ENCODE measurements around the gene PNMT. TPM values are rescaled to one million over a fixed set of nuclear protein-coding genes. Genes with fewer than 3 reads are reported as not detected.

Gene PNMT
- total and polyA plus RNA-seq, 2 of the 13 experiments (the other 11 are each of a cell fraction or from before 2014, with no cell fraction given) = 0.25 TPM; not detected in 1

DNA sequence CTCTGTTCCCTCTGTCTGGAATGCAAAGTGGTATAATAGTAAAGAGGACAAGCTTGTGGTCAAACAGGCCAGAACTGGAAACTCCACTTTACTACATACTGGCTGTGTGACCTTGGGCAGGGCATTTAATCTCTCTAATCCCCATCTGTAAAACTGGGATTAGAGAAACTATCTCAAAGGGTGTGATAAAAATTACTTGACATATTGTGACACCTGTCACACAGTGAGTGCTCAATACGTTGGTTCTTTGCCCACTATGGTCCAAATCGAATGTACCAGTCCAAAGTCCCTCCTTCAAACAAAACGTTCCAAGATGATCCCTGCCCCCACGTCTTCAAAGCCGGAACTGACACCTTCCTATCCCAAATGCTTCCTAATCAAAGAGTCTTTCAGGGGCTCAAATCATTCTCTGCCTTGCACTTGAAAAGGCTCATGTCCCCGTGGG is 18.9 kb downstream of the PNMT start (continued):
- TF ChIP-seq NFE2L2 (IDR thresholded peaks at IDR 0.05; ENCODE audit: low read length) = no peak
- TF ChIP-seq FOXO1 (CRISPR knock-in tag; IDR thresholded peaks at IDR 0.05) = no peak
- no peak for TF ChIP-seq ZNF138 (CRISPR knock-in tag; IDR thresholded peaks at IDR 0.05; ENCODE audit: low read depth)
- TF ChIP-seq, protein P1, sequence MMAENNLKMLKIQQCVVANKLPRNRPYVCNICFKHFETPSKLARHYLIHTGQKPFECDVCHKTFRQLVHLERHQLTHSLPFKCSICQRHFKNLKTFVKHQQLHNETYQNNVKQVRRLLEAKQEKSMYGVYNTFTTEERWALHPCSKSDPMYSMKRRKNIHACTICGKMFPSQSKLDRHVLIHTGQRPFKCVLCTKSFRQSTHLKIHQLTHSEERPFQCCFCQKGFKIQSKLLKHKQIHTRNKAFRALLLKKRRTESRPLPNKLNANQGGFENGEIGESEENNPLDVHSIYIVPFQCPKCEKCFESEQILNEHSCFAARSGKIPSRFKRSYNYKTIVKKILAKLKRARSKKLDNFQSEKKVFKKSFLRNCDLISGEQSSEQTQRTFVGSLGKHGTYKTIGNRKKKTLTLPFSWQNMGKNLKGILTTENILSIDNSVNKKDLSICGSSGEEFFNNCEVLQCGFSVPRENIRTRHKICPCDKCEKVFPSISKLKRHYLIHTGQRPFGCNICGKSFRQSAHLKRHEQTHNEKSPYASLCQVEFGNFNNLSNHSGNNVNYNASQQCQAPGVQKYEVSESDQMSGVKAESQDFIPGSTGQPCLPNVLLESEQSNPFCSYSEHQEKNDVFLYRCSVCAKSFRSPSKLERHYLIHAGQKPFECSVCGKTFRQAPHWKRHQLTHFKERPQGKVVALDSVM (CRISPR knock-in tag; IDR thresholded peaks at IDR 0.05) = no peak
- no peak for TF ChIP-seq SMARCE1 (IDR thresholded peaks at IDR 0.05; ENCODE audit: borderline replicate concordance)
- TF ChIP-seq ZNF510 (CRISPR knock-in tag; IDR thresholded peaks at IDR 0.05; ENCODE audit: low read depth) = no peak
- TF ChIP-seq, protein P2, sequence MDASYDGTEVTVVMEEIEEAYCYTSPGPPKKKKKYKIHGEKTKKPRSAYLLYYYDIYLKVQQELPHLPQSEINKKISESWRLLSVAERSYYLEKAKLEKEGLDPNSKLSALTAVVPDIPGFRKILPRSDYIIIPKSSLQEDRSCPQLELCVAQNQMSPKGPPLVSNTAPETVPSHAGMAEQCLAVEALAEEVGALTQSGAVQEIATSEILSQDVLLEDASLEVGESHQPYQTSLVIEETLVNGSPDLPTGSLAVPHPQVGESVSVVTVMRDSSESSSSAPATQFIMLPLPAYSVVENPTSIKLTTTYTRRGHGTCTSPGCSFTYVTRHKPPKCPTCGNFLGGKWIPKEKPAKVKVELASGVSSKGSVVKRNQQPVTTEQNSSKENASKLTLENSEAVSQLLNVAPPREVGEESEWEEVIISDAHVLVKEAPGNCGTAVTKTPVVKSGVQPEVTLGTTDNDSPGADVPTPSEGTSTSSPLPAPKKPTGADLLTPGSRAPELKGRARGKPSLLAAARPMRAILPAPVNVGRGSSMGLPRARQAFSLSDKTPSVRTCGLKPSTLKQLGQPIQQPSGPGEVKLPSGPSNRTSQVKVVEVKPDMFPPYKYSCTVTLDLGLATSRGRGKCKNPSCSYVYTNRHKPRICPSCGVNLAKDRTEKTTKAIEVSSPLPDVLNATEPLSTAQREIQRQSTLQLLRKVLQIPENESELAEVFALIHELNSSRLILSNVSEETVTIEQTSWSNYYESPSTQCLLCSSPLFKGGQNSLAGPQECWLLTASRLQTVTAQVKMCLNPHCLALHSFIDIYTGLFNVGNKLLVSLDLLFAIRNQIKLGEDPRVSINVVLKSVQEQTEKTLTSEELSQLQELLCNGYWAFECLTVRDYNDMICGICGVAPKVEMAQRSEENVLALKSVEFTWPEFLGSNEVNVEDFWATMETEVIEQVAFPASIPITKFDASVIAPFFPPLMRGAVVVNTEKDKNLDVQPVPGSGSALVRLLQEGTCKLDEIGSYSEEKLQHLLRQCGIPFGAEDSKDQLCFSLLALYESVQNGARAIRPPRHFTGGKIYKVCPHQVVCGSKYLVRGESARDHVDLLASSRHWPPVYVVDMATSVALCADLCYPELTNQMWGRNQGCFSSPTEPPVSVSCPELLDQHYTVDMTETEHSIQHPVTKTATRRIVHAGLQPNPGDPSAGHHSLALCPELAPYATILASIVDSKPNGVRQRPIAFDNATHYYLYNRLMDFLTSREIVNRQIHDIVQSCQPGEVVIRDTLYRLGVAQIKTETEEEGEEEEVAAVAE (CRISPR knock-in tag; IDR thresholded peaks at IDR 0.05; ENCODE audit: borderline replicate concordance) = no peak
- peak; percentile 37; the same call in 1 of the 2 replicates for TF ChIP-seq ISL2 (CRISPR knock-in tag; IDR thresholded peaks at IDR 0.05)
- no peak for TF ChIP-seq BRCA1 (CRISPR knock-in tag; IDR thresholded peaks at IDR 0.05)
- TF ChIP-seq ATF7-NPFF (CRISPR knock-in tag; IDR thresholded peaks at IDR 0.05; ENCODE audit: low read depth) = no peak
- TF ChIP-seq KLF9 (CRISPR knock-in tag; IDR thresholded peaks at IDR 0.05; ENCODE audit: low read depth) = no peak
- 0 out of 2 replicates have a peak, but pooled peaks have one; percentile 51 for TF ChIP-seq ZNF431 (CRISPR knock-in tag; IDR thresholded peaks at IDR 0.05; ENCODE audit: borderline replicate concordance, low read depth)
- TF ChIP-seq KDM2A (CRISPR knock-in tag; IDR thresholded peaks at IDR 0.05; ENCODE audit: borderline replicate concordance, low read depth) = no peak
- TF ChIP-seq ZNF430 (CRISPR knock-in tag; IDR thresholded peaks at IDR 0.05) = no peak
- TF ChIP-seq, protein P3, sequence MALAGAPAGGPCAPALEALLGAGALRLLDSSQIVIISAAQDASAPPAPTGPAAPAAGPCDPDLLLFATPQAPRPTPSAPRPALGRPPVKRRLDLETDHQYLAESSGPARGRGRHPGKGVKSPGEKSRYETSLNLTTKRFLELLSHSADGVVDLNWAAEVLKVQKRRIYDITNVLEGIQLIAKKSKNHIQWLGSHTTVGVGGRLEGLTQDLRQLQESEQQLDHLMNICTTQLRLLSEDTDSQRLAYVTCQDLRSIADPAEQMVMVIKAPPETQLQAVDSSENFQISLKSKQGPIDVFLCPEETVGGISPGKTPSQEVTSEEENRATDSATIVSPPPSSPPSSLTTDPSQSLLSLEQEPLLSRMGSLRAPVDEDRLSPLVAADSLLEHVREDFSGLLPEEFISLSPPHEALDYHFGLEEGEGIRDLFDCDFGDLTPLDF (CRISPR knock-in tag; IDR thresholded peaks at IDR 0.05) = no peak
- TF ChIP-seq CHCHD3 (CRISPR knock-in tag; IDR thresholded peaks at IDR 0.05) = no peak
- TF ChIP-seq HNRNPL (IDR thresholded peaks at IDR 0.05; ENCODE audit: low read depth, low read length) = no peak
- no peak for TF ChIP-seq ZNF225 (CRISPR knock-in tag; IDR thresholded peaks at IDR 0.05)
- no peak for TF ChIP-seq ZNF607 (CRISPR knock-in tag; IDR thresholded peaks at IDR 0.05; ENCODE audit: borderline replicate concordance)
- no peak for TF ChIP-seq ZMYM3 (CRISPR knock-in tag; IDR thresholded peaks at IDR 0.05)
- TF ChIP-seq, protein P4, sequence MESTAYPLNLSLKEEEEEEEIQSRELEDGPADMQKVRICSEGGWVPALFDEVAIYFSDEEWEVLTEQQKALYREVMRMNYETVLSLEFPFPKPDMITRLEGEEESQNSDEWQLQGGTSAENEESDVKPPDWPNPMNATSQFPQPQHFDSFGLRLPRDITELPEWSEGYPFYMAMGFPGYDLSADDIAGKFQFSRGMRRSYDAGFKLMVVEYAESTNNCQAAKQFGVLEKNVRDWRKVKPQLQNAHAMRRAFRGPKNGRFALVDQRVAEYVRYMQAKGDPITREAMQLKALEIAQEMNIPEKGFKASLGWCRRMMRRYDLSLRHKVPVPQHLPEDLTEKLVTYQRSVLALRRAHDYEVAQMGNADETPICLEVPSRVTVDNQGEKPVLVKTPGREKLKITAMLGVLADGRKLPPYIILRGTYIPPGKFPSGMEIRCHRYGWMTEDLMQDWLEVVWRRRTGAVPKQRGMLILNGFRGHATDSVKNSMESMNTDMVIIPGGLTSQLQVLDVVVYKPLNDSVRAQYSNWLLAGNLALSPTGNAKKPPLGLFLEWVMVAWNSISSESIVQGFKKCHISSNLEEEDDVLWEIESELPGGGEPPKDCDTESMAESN (CRISPR knock-in tag; conservative IDR thresholded peaks at IDR 0.05) = no peak
- peak; percentile 62; the same call in 1 of the 2 replicates for TF ChIP-seq CREM (IDR thresholded peaks at IDR 0.05)
- no peak for TF ChIP-seq CREM (CRISPR knock-in tag; IDR thresholded peaks at IDR 0.05)
